Measurements from ENCODE around the gene PRMT9. TPM values are rescaled to one million over a fixed set of nuclear protein-coding genes. Genes with fewer than 3 reads are reported as not detected.

Gene PRMT9
- total RNA-seq, 1 experiment from 2014 or later = 9.1 TPM

DNA sequence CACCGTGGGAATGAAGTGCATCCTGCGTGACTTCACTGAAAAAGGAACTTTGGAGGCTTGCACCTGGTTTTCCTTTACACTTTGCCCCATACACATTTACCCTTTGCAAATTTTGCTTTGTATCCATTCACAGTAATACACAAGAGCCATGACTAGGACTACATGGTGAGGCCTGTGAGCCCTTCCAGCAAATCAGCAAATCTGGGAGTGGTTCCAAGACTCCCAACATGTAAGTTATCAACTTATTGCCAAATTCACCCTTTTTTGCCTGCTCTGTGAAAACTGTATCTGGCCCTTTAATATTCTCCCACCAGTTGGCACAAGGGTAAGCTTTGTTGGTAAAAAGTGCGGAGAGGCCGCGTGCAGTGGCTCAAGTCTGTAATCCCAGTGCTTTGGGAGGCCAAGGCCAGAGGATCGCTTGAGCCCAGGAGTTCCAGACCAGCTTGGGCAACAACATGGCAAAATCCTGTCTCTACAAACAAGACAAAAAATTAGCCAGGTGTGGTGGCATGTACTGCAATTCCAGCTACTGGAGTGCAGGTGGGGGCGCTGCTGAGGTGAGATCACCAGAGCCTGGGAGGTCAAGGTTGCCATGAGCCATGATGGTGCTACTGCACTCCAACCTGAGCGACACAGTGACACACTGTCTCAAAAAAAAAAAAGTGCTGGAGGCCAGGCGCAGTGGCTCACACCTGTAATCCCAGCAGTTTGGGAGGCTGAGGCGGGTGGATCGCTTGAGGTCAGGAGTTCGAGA lies 5.0 kb downstream of the PRMT9 start:
- no peak for DNase-seq (ENCODE audit: low read depth)

DNA sequence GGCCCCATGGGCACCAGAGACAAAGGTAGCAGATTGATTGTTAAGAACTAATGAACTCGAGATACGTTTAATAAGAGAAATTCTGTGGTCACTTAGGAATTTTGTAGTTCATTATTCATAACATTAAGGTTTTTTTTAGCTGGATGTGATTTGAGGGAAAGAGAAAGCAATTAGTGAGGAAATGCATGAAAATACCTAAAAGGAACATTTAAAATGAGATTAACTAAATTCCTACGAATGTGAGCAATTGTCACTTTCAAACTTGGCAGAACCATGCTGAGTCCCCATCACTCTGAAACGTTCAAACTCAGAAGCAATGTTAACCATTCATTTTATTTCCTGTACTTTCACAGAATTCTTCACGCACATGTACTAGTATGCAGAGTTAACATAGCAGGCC lies 5.9 kb downstream of the PRMT9 start:
- DNase-seq (ENCODE audit: low read depth) = no peak

- DNase-seq (ENCODE audit: low read depth) = no peak
These were observed 9.5 kb downstream of the PRMT9 start for GRCh38 chr4:147674496-147674895.

- DNase-seq (ENCODE audit: low read depth) = no peak
These were observed 9.9 kb downstream of the PRMT9 start for GRCh38 chr4:147674073-147674472.

DNA sequence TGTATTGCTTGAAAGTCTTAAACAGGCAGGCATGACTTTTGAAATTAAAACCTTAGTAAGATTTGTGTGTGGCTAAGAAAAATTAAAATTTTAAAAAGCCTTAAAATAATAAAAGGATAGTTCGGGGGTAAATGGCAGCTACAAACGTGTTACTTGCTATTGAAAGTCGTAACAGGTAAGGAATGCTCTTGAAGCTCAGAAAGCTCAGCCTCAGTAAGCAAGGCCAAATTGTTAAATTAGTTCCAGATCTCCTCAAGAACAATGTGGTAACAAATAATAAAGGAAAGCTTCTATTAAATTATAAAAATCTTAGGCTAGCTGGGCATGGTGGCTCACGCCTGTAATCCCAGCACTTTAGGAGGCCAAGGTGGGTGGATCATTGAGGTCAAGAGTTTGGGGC lies 25.5 kb downstream of the PRMT9 start:
- no peak for DNase-seq (ENCODE audit: low read depth)

GRCh38 chr4:147655639-147656038 lies 28.3 kb downstream of the PRMT9 start:
- DNase-seq (ENCODE audit: low read depth) = no peak

DNA sequence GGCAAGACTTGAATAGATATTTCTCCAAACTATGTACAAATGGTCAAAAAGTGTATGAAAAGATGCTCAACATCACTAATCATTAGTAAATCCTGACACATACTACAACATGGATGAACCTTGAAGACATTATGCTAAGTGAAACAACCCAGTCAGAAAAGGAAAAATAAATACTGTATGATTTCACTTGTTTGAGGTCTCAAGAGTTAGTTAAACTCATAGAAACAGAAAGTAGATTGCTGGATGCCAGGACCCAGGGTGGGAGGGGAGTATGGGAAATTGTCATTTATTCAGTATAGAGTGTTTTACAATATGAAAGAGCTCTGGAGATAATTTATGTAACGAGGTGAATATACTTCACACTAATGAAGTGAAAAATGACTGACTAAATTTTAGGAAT lies 32.4 kb downstream of the PRMT9 start:
- no peak for DNase-seq (ENCODE audit: low read depth)

DNA sequence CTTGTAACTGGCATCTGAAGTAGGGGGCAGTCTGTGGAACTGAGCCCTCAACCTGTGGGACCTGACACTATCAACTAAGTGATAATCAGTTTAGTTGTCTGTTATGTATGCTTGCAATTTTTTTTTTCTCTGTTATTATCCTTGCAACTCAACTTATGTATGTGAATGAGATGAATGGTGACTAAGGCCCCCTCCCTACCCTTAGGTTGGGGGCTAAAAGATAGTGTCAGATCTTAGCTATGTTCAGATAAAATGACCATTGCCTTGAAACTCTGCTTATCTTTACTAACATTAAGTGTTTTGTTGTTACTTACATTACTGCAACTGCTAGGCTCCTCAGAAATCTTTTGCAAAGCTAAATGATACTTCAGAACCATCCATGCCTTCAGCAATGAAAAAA lies 35.3 kb downstream of the PRMT9 start:
- DNase-seq (ENCODE audit: low read depth) = no peak

- no peak for DNase-seq (ENCODE audit: low read depth)
These were observed 38.9 kb downstream of the PRMT9 start for GRCh38 chr4:147645099-147645498.

GRCh38 chr4:147644471-147644870 lies 39.5 kb downstream of the PRMT9 start:
- no peak for DNase-seq (ENCODE audit: low read depth)

DNA sequence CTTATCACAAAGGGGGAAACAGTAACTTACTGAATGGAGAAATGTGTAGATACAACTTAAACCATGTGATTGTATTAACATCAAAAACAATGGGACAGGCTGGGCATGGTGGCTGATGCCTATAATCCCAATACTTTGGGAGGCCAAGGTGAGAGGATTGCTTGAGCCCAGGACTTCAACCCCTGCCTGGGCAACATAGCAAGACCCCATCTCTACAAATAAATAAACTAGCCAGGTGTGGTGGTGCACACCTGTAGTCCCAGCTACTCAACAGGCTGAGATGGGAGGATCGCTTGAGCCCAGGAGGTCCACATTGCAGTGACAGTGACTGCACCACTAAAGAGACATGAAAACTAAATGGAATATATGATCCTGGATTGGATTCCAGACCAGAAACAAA lies 40.3 kb downstream of the PRMT9 start:
- no peak for DNase-seq (ENCODE audit: low read depth)

DNA sequence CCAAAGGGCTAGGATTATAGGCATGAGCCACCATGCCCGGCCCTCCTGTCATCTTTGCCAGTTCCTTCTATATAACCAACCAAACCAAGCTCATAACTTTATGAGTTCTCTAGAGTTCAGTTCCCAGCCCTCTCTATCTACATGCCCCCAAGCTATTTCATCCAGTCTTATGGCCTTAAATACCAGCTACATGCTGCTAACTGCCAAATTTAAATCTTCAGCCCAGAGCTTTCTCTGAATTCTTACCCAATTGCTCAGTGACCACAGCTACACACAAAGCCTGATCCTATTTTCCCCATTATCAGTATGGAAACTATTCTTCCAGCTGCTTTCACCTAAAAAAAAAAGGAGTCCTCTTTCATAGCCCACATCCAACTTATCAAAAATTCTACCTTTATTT lies 43.6 kb downstream of the PRMT9 start:
- DNase-seq (ENCODE audit: low read depth) = no peak

GRCh38 chr4:147639388-147639787 lies 44.6 kb downstream of the PRMT9 start:
- no peak for DNase-seq (ENCODE audit: low read depth)

- no peak for DNase-seq (ENCODE audit: low read depth)
These were observed 45.0 kb downstream of the PRMT9 start for GRCh38 chr4:147638942-147639341.

DNA sequence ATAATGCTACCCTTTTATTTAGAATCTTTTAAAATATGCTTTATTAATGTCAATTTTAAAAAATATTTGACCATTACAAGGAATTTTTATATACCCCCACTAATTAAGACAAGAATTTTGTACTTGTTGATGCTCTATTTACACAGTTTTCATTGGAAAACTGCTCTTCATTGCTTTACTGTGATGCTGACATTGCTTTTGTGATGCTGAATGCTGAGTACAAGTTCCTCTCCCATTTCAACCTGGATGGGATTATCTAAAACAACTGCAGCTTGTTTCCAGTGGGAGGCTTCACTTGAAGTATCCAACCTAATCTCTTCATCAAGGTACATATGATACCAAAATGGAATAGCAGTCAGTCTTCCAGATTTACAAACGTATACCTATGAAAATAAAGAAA lies 45.6 kb downstream of the PRMT9 start:
- no peak for DNase-seq (ENCODE audit: low read depth)

DNA sequence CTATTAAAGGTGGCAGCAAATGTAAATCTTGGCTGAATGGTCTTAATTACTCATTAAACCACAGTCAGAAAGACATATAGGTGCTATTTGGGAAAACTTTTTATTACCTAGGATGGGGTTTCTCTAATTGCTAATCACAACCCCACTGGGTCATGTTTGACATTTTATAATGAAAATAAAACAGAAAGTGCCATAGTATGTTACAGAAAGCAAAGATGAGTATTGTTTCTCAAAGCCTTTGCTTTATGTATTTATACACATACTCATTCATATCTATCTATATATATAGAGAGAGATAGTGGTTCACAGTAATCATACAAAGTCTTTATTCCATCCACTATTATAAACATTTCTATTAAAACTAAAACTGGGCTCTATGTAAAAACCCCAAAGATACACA lies 48.6 kb downstream of the PRMT9 start:
- DNase-seq (ENCODE audit: low read depth) = no peak

DNA sequence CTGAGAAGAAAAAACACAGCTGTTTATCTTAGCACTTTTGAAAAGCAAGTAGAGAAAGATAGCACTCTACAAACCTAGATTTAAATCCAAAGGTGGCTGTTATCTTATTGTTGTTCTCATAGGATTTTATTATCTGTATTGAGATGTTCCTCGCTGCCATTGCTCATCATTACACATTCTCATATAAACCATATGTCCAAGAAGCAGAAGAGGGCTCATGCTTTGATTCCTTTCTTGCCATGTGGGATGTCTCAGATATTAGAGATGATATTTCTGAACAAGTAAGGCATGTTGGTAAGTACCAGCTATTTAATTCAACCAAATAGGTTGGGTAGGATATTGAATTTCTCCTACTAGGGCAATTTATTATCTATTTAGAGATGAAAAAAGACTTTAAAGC lies 50.3 kb downstream of the PRMT9 start:
- no peak for DNase-seq (ENCODE audit: low read depth)

GRCh38 chr4:147633113-147633512 lies 50.9 kb downstream of the PRMT9 start:
- DNase-seq (ENCODE audit: low read depth) = peak; percentile 74

DNA sequence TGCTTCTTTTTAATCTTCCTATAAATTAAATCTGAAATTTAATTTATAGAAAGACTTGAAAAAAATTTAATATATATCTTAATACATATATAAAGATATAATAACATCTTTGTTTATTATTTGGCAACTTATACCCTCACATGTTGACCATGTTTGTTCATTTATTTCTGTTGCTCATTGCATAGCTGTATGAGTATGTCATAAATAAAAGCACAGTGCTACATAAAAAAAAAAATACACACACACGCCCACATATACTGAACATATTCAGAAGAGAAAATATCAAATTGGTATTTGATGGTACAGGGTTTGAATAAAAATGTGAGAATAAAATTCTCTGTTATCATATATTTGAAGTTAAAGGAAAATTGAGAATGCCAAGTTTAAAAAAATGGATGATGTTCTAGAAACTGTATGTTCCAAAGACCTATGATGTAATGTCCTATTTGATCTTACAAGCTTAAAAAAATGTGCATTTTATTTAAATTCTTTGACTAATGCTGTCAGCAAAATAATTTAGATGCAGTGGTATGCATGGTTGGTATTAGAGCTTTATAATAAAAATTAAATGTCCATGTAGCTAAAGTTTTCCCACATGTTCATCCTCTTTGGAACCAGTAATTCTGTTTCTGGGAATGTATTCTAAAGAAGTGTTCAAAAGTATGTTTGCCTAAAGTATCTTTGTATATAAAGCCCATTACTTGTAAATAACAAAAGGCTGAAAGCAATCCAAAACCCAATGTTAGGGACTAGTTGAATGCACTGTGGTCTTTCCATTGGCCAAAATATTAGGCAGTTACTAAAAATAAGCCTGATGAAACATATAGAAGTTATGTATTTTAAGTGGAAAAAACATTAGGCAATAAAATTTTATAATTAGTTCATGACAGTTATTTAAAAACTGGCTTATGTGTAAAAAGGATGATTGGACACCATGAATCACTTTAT lies 53.9 kb downstream of the PRMT9 start:
- no peak for DNase-seq (ENCODE audit: low read depth)

GRCh38 chr4:147628415-147628814 lies 55.5 kb downstream of the PRMT9 start:
- DNase-seq (ENCODE audit: low read depth) = no peak

DNA sequence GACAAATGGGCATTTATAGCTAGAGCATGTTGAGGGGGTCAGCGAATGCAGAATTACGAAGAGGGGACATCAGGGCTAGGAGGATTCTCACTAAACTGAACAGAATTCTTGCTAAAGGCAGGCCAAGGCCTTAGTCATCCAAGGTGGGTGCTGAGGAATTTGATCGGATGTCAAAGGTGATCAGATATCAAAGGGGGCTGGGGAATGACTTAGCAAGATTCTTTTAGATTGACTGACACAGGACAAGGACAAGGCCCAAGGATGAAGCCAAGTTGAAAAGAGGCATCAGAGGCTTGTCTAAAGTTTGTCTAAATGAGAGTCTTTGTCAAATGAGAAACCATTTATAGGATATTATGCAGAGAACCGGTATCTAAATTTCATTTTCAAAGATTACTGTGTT lies 57.1 kb downstream of the PRMT9 start:
- DNase-seq (ENCODE audit: low read depth) = no peak

GRCh38 chr4:147625733-147626132 lies 58.2 kb downstream of the PRMT9 start:
- no peak for DNase-seq (ENCODE audit: low read depth)

GRCh38 chr4:147620315-147620714 lies 63.6 kb downstream of the PRMT9 start:
- DNase-seq (ENCODE audit: low read depth) = no peak
